Breast epithelium (tissue), 4 donors: ENCODE data around the gene CEP164. TPM values are rescaled to one million over a fixed set of nuclear protein-coding genes. Genes with fewer than 3 reads are reported as not detected.

Source experiments
- DNase-seq, 2 donors: peaks; one replicate each; pipeline ENCODE4 v3.0.0-alpha.2; 2019; ENCODE audit warnings: low spot score in 2 of 2
- H3K27ac ChIP-seq, 2 donors: fragments of 200-600 bp; sonication (generic) in 1 of 2; one replicate each; pipeline ENCODE4 v1.5.1; 2016 to 2019; ENCODE audit warnings: mild to moderate bottlenecking in 1 of 2
- H3K27me3 ChIP-seq, 2 donors: fragments of 200-600 bp; sonication (generic) in 1 of 2; one replicate each; pipeline versions ENCODE4 v1.5.1 to v1.6.0; 2017 to 2019; ENCODE audit warnings: control low read depth in 1 of 2, mild to moderate bottlenecking in 1 of 2
- H3K36me3 ChIP-seq: fragments of 200-600 bp; one replicate; pipeline ENCODE4 v1.5.1; 2019
- H3K4me1 ChIP-seq, 2 donors: fragments of 200-600 bp; sonication (generic); one replicate each; pipeline ENCODE4 v1.5.1; 2016 to 2019; ENCODE audit warnings: control low read depth in 1 of 2
- H3K4me3 ChIP-seq, 3 donors: fragments of 200-600 bp; sonication (generic); 1 replicate in 2 of 3; 2 replicates in 1 of 3; pipeline ENCODE4 v1.5.1; 2016 to 2019; ENCODE audit warnings: mild to moderate bottlenecking in 3 of 3, moderate library complexity in 2 of 3
- H3K9me3 ChIP-seq, 2 donors: fragments of 200-600 bp; sonication (generic) in 1 of 2; one replicate each; pipeline ENCODE4 v1.5.1; 2016 to 2019; ENCODE audit warnings: control low read depth in 1 of 2
- CTCF ChIP-seq, 3 donors: fragments of 450-650 bp; IDR thresholded peaks; one replicate each; pipeline ENCODE4 v1.5.1; 2016 to 2017; ENCODE audit warnings: antibody characterized with exemption in 3 of 3, mild to moderate bottlenecking in 3 of 3, moderate library complexity in 3 of 3
- POLR2A ChIP-seq: fragments of 450-650 bp; IDR thresholded peaks from one replicate; pipeline ENCODE4 v1.6.1; 2016; ENCODE audit warnings: antibody characterized with exemption, mild to moderate bottlenecking, moderate library complexity
- POLR2AphosphoS5 ChIP-seq, 3 donors: sonication (generic); formaldehyde crosslinking; IDR thresholded peaks; one replicate each; pipeline ENCODE4 v1.6.1; 2017; ENCODE audit warnings: antibody characterized with exemption in 3 of 3
- intact Hi-C: fragments of 100-400 bp; cut with DNase I; formaldehyde crosslinking; loops from one replicate; pipeline ENCODE4 v1.15.1; 2023; ENCODE audit warnings: low total_unique reads
- total RNA-seq, 3 donors: library from RNA; depleted of rRNA; stranded (reverse); fragments of >200 nt; gene quantifications; one replicate each; pipeline ENCODE4 v1.1.0, GENCODE V29; 2016

CEP164 gene
- total RNA-seq, 3 donors from 2014 or later: 14.9 to 32.6 (median 20.3) TPM

GRCh38 chr11:117443266-117444186 lies 115.9 kb downstream of the CEP164 start:
- H3K27me3 ChIP-seq: no peaks in the 10 kb centered on the region
- intact Hi-C loops: no loop called here

GRCh38 chr11:117444256-117444655 lies 116.6 kb downstream of the CEP164 start:
- Histone ChIP-seq H3K27ac (no peak overlapping the region), H3K4me3 (no peak overlapping the region), H3K36me3 (no peaks in the 10 kb centered on the region), H3K9me3 (no peaks in the 10 kb centered on the region), H3K27me3 (no peaks in the 10 kb centered on the region), H3K4me1 (no peaks in the 10 kb centered on the region)
- no peak for DNase-seq
- TF ChIP-seq POLR2A (no peak), CTCF (IDR thresholded peaks at IDR 0.05) (no peak), POLR2AphosphoS5 (IDR thresholded peaks at IDR 0.05) (no peak)
- intact Hi-C loops: no loop called here

More at GRCh38 chr11:117443266-117444186, 115.9 kb downstream of the CEP164 start:
- H3K4me3 ChIP-seq: peak overlapping the region in 1 of 3 donors; percentile 37
- TF ChIP-seq CTCF (IDR thresholded peaks at IDR 0.05) (peak in 1 of 3 donors; percentile 15), POLR2AphosphoS5 (IDR thresholded peaks at IDR 0.05) (no peak), POLR2A (no peak)
- H3K27ac ChIP-seq: no peak overlapping the region
- no peaks in the 10 kb centered on the region for H3K36me3 ChIP-seq
- no peaks in the 10 kb centered on the region for H3K9me3 ChIP-seq
- no peaks in the 10 kb centered on the region for H3K4me1 ChIP-seq
- no peak for DNase-seq

- H3K27ac ChIP-seq: no peak overlapping the region
- no peak overlapping the region for H3K4me3 ChIP-seq
- DNase-seq: no peak
- H3K4me1 ChIP-seq: no peaks in the 10 kb centered on the region
- intact Hi-C loops: no loop called here
- H3K27me3 ChIP-seq: no peaks in the 10 kb centered on the region
- no peaks in the 10 kb centered on the region for H3K9me3 ChIP-seq
- TF ChIP-seq POLR2AphosphoS5 (IDR thresholded peaks at IDR 0.05): no peak
- TF ChIP-seq CTCF (IDR thresholded peaks at IDR 0.05): no peak
- TF ChIP-seq POLR2A: no peak
- H3K36me3 ChIP-seq: no peaks in the 10 kb centered on the region
These were observed 117.3 kb downstream of the CEP164 start for GRCh38 chr11:117444711-117445658.

- no peaks in the 10 kb centered on the region for H3K27me3 ChIP-seq
- no peaks in the 10 kb centered on the region for H3K4me1 ChIP-seq
- H3K9me3 ChIP-seq: peaks cover 0 to 14% of the 10 kb centered on the region in 2 donors
- H3K27ac ChIP-seq: no peak overlapping the region
- DNase-seq: no peak
- H3K4me3 ChIP-seq: no peak overlapping the region
- TF ChIP-seq CTCF (IDR thresholded peaks at IDR 0.05) (no peak), POLR2AphosphoS5 (IDR thresholded peaks at IDR 0.05) (no peak), POLR2A (no peak)
- intact Hi-C loops: no loop called here
- H3K36me3 ChIP-seq: no peaks in the 10 kb centered on the region
These were observed 121.5 kb downstream of the CEP164 start for GRCh38 chr11:117449111-117449693.
